Activated CD4-positive, CD25-positive, alpha-beta regulatory T cell (primary cell): ENCODE data around the gene FMNL1.
"Not testable (repeated sequence)": the region's sequence is repeated elsewhere in the genome, so short reads cannot be mapped to it uniquely, and the experiment has no call there.

Experiments used
- DNase-seq, 4 experiments: peaks; one replicate each; lab custom pipeline; 2025; lab: John Stamatoyannopoulos, UW

The FMNL1 gene

DNA sequence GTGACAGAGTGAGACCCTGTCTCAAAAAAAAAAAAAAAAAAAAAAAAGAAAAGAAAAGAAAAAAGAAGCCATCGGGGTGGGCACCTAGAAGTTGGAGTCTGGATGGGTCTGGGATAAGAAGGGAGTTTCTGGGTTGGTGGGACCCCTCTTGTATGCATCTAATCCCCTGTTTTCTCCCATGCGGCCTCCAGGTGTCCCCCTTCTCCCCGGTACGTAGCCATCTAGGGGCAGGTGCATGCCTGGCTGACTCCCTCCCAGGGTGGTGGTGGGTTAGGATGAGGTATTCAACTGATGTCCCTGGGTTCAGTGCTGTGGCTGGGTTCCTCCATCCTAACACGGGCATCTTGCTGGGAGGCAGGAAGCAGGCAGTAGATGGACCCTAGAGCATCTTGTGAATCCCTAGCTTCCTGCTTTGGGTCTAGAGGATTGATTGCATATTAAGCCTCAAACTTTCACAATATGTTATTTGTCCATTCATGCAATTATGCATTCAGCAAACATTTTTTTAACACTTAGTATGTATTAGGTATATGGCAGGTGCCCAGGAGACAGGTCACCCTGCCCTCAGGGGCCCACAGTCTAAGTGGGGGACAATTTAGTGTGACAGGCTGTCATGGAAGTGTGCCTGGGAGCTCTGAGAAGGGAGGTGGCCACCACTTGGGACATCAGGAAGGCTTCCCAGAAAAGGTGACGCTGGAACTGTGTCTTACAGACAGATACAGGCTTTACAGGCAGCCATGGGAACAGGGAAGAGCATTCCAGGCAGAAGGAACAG, 13.1 kb downstream of the FMNL1 start:
- peak in 1 of 4 experiments; percentile 40 for DNase-seq

DNA sequence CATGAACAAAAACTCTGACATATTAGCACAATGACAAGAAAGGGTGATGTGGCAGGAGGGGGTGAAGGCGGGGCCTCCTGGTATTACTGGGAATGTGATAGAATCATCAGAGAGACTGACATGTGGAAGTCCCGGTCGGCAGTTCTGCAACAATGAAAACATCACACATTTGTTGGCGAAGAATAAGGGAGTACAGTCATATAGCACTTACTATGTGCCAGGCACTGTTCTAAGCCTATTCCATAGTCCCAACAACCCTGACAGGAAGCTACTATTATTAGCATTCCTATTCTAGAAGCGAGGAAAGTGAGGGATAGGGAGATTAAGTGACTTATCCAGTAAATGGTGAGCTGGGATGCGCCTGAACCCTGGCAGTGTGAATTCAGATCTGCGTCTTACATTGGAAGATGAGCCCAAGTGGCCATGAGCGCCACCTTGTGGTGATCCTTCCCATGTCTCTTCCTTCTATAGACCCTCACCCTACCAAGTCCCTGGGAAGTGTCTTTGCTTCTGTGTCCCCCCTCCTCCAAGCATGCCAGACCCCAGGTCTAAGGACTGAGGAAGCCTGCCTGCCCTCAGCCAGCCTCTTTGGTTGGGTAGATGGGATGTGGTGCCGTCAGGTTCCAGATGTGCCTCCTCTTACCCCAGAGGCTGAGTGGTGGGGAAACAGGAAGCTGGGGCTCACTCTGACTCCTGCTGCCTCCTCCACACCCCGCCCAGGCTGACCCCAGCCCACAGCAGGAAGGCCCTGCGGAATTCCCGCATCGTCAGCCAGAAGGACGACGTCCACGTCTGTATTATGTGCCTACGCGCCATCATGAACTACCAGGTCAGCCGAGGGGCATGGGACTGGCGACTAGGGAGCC, 14.0 kb downstream of the FMNL1 start:
- DNase-seq, result peak; percentile 63 to 68 (median 66)

DNA sequence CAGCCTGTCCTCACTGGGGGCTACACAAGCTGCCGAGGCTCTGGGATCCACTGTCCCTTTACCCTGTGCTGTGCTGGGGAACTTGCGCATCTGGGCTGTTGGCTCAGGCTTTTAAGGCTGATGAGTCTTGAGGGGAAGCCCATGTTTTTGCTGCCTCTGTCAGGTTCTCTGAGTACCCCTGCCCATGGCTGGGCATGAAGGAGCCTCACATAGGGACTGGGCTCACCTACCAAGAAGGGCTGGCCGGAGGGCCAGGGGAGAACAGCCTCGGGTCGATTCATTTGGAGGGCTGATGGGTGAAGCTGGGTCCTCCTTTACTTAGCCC, 14.6 kb downstream of the FMNL1 start:
- no peak for DNase-seq

DNA sequence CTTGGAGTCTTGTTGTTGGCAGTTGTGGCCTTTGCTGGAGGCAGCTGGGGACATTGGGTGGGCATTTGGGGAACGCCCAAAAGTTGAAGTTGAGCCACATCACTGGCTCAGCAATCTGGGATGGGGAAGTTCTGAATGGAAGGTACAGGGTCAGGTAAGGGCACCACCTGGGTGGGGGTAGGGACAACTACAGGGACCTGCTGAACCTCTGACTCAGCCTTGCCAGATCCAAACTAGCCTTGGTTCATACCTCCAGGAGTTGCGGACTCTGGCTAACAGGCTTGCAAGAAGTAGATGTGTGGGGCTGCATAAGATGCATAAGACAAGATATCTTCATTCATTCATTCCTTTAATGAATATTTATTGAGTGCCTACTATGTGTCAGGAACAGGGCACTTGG, 16.0 kb downstream of the FMNL1 start:
- no peak for DNase-seq

DNA sequence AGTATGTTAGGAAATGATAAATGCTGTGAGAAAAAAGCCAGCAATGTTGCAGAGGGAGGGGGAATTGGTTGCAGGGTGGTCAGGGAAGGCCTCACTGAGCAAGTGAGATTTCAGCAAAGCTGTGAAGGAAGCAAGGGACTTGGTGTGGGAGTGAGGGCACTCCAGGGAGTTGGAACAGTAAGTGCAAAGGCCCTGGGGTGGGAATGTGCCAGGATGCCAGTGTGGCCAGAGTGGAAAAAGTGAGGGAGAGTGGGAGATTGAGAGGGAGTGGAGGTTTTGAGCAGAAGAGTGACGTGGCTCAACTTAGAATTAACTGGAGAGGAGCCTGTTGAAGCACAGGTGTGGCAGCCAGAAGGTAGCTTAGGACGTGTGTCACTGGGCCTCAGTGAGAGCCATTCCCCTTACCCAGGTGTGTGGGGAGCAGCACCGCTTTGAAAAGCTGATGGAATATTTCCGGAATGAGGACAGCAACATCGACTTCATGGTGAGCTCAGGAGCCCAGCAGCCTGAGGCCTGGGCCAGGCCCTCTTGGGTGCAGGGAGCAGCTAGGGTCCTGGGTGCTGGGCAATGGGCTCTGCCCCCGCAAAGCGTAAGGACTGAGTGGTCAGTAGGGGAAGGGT, 16.6 kb downstream of the FMNL1 start:
- DNase-seq, result no peak

DNA sequence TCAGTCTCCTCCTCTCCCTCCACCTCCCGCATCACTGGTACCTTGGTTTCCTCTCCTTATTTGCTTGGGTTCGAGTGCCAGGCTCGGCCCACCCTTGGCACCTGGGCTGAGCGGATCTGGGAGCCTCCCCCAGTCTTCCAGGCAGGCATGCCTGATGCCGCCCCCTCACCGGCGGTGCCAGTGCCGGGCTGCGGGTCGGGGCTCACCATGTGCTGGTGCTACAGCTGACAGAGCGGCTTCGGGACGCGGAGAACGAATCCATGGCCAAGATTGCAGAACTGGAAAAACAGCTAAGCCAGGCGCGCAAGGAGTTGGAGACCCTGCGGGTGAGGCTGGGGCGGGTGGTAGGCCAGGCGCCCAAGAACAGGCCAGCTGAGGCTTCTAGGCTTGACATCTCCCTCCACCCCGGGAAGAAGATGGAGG, 19.2 kb downstream of the FMNL1 start:
- DNase-seq, result no peak

DNA sequence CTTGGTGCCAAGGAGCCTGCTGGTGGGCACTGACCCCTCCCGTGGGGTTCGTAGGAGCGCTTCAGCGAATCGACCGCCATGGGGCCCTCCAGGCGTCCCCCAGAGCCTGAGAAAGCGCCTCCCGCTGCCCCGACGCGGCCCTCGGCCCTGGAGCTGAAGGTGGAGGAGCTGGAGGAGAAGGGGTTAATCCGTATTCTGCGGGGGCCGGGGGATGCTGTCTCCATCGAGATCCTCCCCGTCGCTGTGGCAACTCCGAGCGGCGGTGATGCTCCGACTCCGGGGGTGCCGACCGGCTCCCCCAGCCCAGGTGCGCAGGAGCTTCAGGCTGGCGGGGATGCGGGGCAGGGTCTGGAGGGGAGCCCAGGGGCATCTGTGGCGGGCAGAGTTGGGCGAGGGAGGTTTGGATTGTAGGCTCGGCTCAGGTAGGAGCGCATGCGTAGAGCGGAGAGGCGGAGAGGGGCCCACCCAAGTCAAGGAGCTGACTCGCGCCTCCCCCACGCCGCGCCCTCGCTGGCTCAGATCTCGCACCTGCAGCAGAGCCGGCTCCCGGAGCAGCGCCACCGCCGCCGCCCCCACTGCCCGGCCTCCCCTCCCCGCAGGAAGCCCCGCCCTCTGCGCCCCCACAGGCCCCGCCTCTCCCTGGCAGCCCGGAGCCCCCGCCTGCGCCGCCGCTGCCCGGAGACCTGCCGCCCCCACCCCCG, 19.8 kb downstream of the FMNL1 start:
- DNase-seq, result no peak

DNA sequence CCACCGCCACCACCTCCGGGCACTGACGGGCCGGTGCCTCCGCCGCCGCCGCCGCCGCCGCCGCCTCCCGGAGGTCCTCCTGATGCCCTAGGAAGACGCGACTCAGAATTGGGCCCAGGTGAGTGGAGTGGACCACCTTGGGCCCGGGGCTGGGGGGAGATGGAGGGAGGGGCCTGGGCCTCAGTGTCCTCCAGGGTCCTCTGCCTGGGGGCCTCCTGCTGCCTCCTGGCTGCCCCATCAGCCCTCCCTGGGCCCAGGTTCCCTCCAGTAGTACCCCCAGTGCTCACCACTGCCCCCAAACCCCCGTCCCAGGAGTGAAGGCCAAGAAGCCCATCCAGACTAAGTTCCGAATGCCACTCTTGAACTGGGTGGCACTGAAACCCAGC, 20.3 kb downstream of the FMNL1 start:
- DNase-seq, result no peak

DNA sequence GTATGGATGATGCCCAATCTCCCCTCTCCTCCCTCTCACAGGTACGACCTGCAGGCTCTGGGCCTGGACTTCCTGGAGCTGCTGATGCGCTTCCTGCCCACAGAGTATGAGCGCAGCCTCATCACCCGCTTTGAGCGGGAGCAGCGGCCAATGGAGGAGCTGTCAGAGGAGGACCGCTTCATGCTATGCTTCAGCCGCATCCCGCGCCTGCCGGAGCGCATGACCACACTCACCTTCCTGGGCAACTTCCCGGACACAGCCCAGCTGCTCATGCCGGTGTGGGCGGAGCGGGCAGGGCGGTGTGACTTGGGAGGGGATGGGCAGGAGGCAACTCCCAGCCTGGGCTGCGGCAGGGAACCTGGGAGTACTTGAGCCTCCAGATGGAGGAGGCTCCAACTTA, 22.1 kb downstream of the FMNL1 start:
- no peak for DNase-seq

DNA sequence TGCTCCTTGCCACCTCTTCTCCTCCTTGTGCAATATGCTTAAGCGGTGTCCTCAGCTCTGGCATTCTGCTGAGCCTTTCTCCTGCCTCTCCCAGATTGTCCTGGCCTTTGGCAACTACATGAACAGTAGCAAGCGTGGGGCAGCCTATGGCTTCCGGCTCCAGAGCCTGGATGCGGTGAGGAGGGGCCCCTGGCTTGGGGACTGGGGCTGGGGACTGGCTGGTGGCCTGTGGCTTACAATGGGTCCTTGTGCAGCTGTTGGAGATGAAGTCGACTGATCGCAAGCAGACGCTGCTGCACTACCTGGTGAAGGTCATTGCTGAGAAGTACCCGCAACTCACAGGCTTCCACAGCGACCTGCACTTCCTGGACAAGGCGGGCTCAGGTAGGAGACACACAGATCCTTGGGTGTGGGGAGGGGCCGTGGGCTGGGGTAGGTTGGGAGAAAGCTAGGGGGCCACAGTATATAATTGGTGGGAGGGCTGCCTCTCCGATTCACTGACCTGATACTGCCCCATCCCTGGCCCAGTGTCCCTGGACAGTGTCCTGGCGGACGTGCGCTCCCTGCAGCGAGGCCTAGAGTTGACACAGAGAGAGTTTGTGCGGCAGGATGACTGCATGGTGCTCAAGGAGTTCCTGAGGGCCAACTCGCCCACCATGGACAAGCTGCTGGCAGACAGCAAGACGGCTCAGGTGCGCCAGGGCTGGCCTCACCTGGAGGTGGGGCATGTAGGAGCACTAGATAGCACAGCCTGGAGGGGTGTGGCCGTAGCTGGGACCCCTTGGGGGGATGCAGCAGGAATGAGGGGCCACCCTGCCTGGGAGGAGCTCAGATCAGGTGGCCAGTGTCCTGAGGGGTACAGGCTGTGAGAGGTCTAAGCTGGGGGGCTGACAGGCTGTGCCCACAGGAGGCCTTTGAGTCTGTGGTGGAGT, 23.3 kb downstream of the FMNL1 start:
- no peak for DNase-seq

DNA sequence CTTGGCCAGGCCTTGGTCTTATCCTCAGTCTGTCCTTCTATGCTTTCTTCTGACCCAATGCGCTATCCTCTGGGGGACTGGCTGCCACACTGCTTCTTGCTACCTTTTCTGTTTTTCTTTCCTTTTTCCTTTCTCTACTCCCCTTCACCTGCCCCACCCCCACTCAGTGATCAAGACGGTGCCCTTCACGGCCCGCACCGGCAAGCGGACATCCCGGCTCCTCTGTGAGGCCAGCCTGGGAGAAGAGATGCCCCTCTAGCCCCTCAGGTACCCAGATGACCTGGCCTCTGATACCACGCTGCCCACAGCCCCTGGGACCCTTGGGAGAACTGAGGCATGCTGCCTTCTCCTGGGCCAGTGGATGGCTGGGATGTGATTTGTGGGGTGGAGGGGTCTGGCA, 24.7 kb downstream of the FMNL1 start:
- no peak for DNase-seq

DNA sequence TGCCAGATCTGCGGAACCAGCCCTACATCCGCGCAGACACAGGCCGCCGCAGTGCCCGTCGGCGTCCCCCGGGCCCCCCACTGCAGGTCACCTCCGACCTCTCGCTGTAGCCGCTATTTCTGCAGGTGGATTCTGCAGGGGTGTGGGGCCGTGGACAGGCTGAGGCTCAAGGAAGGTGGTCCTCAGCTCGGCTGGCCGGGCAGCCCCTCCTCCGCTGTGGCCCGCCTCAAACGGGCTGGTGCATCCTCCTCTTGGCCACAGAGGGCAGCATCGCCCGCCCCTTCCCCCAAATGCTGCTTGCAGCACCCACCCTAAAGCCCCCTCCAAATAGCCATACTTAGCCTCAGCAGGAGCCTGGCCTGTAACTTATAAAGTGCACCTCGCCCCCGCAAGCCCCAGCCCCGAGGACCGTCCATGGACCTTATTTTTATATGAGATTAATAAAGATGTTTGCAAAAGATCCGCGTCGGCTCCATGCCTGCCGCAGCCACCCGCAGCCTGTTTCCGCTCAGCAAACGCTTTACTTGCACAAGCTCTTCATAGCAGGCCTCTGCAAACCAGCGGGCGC, 25.3 kb downstream of the FMNL1 start:
- no peak for DNase-seq

DNA sequence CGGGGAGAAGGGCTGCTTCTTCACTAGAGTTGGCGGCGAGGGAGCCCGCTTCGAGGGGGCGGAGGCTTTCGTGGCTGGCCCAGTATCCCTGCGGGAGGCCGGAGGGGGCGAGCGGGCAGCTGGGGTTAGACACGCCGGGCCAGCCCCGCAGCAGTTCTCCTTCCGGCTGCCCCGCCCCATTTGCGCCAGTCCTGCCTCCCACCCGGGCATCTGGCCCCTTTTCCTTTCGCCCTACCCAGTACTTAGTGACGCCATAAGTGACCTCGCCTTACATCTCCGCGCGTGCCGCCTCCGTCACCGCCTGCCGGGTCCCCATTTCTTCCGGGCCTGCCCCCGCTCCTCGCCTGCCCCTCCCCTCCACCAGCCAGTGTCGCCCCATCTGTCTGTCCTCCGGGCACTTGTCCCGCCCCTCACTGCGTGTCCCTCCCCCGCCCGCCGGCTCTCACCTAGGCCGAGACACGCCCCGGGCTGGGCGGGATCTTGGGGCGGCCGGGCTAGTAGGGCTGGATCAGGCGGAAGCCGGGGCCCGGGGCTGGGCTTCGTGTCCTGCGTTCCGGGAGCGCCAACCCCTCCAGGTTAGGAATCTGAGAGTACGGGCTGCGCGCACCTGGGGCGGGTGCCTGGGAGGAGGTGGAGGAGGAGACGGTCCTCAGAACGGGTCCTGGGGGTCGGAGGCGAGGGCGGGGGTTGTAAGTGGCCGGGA, 25.9 kb downstream of the FMNL1 start:
- peak; percentile 91 to 96 (median 95) for DNase-seq

DNA sequence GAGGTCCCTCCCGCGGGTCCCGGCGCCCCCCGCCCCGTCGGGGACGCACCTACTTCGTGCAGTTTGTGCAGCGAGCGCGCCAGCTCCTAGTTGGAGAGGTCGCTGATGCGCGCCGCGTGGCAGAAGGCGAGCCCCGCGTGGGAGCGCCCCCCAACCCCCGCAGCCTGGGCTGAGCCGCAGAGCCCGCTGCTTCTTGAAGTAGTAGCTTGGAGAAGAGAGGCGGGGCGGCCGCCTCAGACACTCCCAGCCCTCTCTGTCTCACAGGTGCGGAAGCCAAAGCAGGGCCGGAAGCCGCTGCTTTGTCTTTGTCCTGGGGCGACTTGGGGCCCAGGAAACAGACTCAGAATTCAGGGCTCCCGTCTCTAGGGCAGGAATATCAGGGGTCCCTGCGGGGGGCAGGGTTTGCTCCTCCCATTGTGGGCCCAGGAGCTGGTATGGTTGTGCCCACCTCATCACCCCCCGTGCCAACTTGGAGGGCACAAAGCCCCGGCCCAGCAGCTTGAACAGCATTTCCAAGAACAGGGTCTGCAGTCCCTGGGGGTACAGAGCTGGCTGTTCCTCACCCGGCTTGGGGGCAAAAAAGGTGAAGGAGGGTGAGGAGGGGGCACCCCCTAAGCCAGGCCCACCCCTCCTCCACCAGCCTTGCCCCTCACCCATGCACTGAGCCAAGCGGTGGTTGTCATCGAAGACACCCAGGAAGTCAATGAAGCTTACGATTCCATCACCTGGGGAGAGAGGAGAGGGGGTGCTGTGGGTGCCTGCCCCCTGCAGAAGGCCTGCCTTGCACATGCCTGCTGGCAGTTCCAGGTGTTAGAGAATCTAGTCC, 26.7 kb downstream of the FMNL1 start:
- peak; percentile 38 to 77 (median 60) for DNase-seq

DNA sequence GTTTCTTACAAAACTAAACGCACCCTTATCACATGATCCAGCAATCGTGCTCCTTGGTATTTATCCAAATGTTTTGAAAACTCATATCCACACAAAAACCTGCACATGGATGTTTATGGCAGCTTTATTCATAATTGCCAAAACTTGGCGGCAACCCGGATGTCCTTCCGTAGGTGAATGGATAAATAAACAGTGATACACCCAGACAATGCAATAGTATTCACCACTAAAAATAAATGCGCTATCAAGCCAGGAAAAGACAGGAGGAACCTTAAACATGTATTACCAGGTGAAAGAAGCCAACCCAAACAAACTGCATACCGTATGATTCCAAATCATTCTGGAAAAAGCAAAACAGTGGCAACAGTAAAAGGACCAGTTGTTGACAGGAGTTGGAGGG, 30.2 kb downstream of the FMNL1 start:
- no peak for DNase-seq

DNA sequence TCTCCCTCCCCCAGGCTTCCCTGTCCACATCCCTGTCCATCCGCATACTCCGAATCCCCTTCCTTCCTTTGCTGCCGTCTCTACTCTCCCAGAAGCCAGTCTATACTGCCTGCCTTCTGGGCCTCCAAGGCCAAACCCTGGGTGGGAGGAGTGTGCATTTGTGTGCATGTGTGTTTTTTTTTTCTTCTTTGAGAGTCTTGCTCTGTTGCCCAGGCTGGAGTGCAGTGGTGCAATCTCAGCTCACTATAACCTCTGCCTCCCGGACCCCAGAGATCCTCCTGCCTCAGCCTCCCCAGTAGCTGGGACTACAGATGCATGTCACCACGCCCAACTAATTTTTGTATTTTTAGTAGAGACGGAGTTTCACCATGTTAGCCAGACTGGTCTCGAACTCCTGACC, 31.6 kb downstream of the FMNL1 start:
- not testable (repeated sequence) for DNase-seq

DNA sequence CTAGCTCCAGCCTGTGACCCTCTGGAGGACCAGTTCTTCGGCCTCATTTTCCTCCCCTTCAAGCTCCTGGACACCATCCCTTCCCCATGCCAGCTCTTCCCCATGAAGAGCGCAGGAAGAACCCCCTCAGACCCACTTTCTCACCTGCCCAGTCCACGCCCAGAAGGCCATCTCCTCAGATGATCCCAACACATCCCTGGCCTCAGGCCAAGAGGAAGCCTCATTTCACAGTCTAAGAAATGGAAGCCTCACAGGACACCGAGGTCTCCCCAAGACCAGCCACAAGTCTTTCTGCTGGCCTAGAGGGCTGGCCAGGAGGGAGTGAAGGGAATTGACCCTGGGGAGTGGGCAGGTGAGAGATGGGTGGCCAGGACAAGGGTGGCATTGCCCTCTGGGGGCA, 32.2 kb downstream of the FMNL1 start:
- DNase-seq, result no peak

DNA sequence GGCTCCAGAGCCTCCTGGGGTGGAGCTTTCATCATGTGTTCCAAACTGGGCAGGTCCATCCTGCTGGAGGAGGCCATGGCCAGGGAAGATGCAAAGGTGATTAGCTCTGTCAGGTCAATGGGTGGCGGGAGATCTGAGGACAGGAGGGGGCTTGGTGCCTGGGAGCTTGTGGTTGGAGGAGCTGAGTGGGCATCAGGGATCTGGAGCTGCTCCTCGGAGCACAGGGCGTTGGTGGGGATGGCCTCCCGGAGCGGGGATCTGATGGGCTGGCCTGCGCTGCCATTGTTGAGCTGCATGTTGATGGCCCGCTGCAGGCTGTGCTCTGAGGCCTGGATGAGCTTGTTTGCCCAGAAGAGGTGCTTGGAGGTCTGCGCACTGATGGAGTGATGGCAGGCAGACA, 33.7 kb downstream of the FMNL1 start:
- no peak for DNase-seq
